Glutamatergic neuron (in vitro differentiated cells): ENCODE measurements around the gene OTUD3. TPM values are rescaled to one million over a fixed set of nuclear protein-coding genes. Genes with fewer than 3 reads are reported as not detected.
"Not testable (repeated sequence)": the region's sequence is repeated elsewhere in the genome, so short reads cannot be mapped to it uniquely, and the experiment has no call there.

Source experiments
- DNase-seq: peaks from one replicate; pipeline ENCODE4 v3.0.0; 2022
- H3K27ac Mint-ChIP-seq: one replicate; pipeline ENCODE4 v1.8.0; 2020; ENCODE audit warnings: mild to moderate bottlenecking, mixed read lengths, inconsistent platforms; ENCODE audit not compliant: unreplicated experiment
- H3K27me3 Mint-ChIP-seq: one replicate; pipeline ENCODE4 v1.8.0; 2020; ENCODE audit warnings: mild to moderate bottlenecking, moderate library complexity, mixed read lengths, inconsistent platforms; ENCODE audit not compliant: unreplicated experiment
- H3K36me3 Mint-ChIP-seq: one replicate; pipeline ENCODE4 v1.8.0; 2020; ENCODE audit warnings: mild to moderate bottlenecking, mixed read lengths, inconsistent platforms; ENCODE audit not compliant: unreplicated experiment
- H3K4me1 Mint-ChIP-seq: one replicate; pipeline ENCODE4 v1.8.0; 2020; ENCODE audit warnings: mild to moderate bottlenecking, low read depth, mixed read lengths, inconsistent platforms; ENCODE audit not compliant: unreplicated experiment
- H3K4me3 Mint-ChIP-seq: one replicate; pipeline ENCODE4 v1.8.0; 2020; ENCODE audit warnings: mild to moderate bottlenecking, mixed read lengths, inconsistent platforms; ENCODE audit not compliant: unreplicated experiment
- H3K9me3 Mint-ChIP-seq: one replicate; pipeline ENCODE4 v1.8.0; 2020; ENCODE audit warnings: mild to moderate bottlenecking, moderate library complexity, mixed read lengths, inconsistent platforms; ENCODE audit not compliant: unreplicated experiment
- total RNA-seq: library from RNA; stranded (reverse); fragmentation: NEBNext Ultra II Directional; extraction: Animal tissue kit (Norgen Biotek cat#: 25700); gene quantifications from one replicate; pipeline ENCODE4 v1.2.1, GENCODE V29; 2021; ENCODE audit not compliant: unreplicated experiment
- TF ChIP-seq, protein P1 (sequence below): fragments of 200-600 bp; sonication (generic); IDR thresholded peaks from one replicate; pipeline ENCODE4 v1.5.0; 2021; ENCODE audit not compliant: partially characterized antibody, unreplicated experiment

Gene OTUD3
- total RNA-seq, 1 donor from 2014 or later = 11.4 TPM

DNA sequence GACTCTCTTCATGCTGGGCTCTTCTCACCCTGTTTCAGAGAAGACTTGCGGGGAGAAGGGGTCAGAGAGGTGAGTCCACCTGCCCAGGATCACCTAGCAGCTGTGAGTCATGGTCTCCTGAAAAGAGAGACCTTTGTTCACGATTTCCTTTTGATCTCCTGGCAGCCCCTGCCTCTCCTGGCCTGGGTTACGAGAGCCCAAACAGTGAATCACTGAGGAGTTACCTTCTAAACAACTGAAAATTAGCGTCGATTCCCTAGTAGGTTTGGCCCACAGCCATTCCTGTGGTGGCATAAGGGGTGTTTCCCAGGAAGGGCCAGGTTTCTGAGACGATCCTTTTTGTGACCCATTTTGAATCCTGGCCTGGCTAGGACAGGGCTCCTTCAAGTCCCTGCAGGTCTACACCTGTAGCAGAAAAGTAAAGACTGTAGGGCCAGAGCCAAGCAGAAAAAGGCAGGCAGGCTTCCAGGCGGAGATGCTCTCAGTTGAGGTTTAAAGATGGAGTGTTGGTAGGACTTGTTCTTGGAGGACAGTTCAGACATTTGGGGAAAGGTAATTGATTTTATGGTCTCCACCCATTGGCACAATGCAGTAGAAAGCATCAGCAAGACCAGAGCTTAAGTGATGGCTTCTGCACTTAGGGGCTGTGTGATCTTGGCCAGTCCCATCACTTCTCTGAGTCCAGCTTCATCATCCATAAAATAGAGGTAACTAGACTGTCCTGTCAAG is 43.3 kb downstream of the OTUD3 start:
- Mint-ChIP-seq H3K4me3 (no peak overlapping the region), H3K4me1 (no peaks in the 10 kb centered on the region), H3K27me3 (peaks cover 4% of the 10 kb centered on the region), H3K9me3 (no peaks in the 10 kb centered on the region), H3K27ac (no peak overlapping the region), H3K36me3 (no peaks in the 10 kb centered on the region)
- TF ChIP-seq, protein P1, sequence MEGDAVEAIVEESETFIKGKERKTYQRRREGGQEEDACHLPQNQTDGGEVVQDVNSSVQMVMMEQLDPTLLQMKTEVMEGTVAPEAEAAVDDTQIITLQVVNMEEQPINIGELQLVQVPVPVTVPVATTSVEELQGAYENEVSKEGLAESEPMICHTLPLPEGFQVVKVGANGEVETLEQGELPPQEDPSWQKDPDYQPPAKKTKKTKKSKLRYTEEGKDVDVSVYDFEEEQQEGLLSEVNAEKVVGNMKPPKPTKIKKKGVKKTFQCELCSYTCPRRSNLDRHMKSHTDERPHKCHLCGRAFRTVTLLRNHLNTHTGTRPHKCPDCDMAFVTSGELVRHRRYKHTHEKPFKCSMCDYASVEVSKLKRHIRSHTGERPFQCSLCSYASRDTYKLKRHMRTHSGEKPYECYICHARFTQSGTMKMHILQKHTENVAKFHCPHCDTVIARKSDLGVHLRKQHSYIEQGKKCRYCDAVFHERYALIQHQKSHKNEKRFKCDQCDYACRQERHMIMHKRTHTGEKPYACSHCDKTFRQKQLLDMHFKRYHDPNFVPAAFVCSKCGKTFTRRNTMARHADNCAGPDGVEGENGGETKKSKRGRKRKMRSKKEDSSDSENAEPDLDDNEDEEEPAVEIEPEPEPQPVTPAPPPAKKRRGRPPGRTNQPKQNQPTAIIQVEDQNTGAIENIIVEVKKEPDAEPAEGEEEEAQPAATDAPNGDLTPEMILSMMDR = no peak
- DNase-seq = no peak

DNA sequence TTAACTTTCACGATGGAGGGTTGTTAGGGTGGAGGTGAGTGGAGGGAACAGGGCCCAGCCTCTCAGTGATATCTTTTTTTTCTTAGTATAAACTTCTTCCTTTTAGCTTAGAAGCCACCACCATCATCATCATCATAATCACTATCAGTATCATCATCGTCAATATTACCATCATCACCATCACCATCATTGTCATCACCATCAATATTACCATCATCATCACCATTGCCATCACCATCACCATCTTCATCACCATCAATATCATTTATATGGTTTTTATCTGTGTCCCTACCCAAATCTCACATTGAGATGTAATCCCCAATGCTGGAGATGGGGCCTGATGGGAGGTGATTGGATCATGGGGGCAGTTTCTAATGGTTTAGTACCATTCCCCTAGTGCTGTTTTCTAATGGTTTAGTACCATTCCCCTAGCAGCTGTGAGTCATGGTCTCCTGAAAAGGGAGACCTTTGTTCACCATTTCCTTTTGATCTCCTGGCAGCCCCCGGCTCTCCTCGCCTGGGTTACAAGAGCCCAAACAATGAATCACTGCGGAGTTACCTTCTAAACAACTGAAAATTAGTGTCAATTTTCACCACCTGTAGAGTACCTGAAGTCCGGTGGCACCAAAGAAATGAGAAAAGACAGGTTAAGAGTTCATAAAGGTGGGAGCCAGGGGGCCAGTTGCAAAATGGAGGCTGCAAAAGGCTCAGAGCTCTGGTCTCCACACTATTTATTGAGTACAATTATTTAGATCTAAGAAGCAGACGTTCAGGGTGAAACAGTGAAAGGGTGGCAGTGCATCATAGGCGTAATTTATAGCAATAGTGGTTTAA is 44.3 kb downstream of the OTUD3 start:
- DNase-seq = no peak
- H3K36me3 Mint-ChIP-seq = peaks cover 7% of the 10 kb centered on the region
- H3K27ac Mint-ChIP-seq = no peak overlapping the region
- H3K4me3 Mint-ChIP-seq = no peak overlapping the region
- TF ChIP-seq, protein P1 = no peak
- no peaks in the 10 kb centered on the region for H3K9me3 Mint-ChIP-seq
- no peaks in the 10 kb centered on the region for H3K4me1 Mint-ChIP-seq
- peaks cover 2% of the 10 kb centered on the region for H3K27me3 Mint-ChIP-seq

- H3K27ac Mint-ChIP-seq, H3K27me3 Mint-ChIP-seq: not testable (repeated sequence)
- peaks cover 12% of the 10 kb centered on the region for H3K36me3 Mint-ChIP-seq
Measured at GRCh38 chr1:19927130-19927421, 44.9 kb downstream of the OTUD3 start.

DNA sequence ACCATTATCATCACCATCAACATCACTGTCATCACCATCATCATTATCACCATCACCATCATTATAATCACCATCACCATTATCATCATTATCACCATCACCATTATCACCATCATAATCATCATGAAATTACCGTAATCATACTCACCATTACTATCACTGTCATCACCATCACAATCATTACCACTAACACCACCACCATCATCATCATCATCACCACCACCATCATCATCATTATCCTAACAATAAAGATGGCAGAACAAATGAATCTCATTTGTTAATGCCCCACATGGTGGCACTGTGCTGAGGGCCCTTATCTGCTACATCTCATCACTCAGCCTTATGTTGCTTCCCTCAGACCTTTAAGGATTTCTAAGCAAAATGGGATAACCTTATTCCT is 50.7 kb downstream of the OTUD3 start:
- peaks cover 5% of the 10 kb centered on the region for H3K27me3 Mint-ChIP-seq
- TF ChIP-seq, protein P1 = no peak
- H3K9me3 Mint-ChIP-seq = peaks cover 10% of the 10 kb centered on the region
- no peak overlapping the region for H3K4me3 Mint-ChIP-seq
- H3K36me3 Mint-ChIP-seq = peaks cover 22% of the 10 kb centered on the region
- DNase-seq = no peak
- no peaks in the 10 kb centered on the region for H3K4me1 Mint-ChIP-seq
- H3K27ac Mint-ChIP-seq = no peak overlapping the region

More at GRCh38 chr1:19927130-19927421, 44.9 kb downstream of the OTUD3 start:
- not testable (repeated sequence) for H3K4me3 Mint-ChIP-seq, H3K4me1 Mint-ChIP-seq, H3K9me3 Mint-ChIP-seq, DNase-seq

GRCh38 chr1:19934336-19934735 is 52.1 kb downstream of the OTUD3 start:
- Mint-ChIP-seq H3K36me3 (peaks cover 22% of the 10 kb centered on the region), H3K4me1 (no peaks in the 10 kb centered on the region), H3K9me3 (peaks cover 10% of the 10 kb centered on the region), H3K27me3 (peaks cover 2% of the 10 kb centered on the region), H3K4me3 (no peak overlapping the region), H3K27ac (no peak overlapping the region)
- no peak for DNase-seq
- TF ChIP-seq, protein P1 = no peak
